ENCODE data around the gene SNX3. TPM values are rescaled to one million over a fixed set of nuclear protein-coding genes. Genes with fewer than 3 reads are reported as not detected.

The SNX3 gene
- total RNA-seq, 4 donors from 2014 or later = 96.5 to 155 (median 107) TPM

- Histone ChIP-seq H3K27me3 (peaks cover 47 to 100% (median 79%) of the 10 kb centered on the region in 4 donors), H3K4me3 (no peak overlapping the region), H3K9me3 (no peaks in the 10 kb centered on the region), H3K27ac (no peak overlapping the region), H3K4me1 (peaks cover 34 to 61% (median 48%) of the 10 kb centered on the region in 3 donors), H3K36me3 (no peaks in the 10 kb centered on the region)
- intact Hi-C loops (cut with DNase I) = no loop called here
- TF ChIP-seq CTCF (IDR thresholded peaks at IDR 0.05) (no peak), POLR2A (IDR thresholded peaks at IDR 0.05) (no peak)
- no peak for DNase-seq
- 3 to 4% methylated on average over 26 to 30 of the region's 41 CpGs for WGBS, 2 donors
Measured at GRCh38 chr6:108163644-108164542, 96.9 kb downstream of the SNX3 start.

GRCh38 chr6:108163267-108163643 lies 97.6 kb downstream of the SNX3 start:
- WGBS, 2 donors = 2 to 9% methylated on average over 4 to 6 of the region's 6 CpGs
- no peaks in the 10 kb centered on the region for H3K9me3 ChIP-seq
- peaks cover 28 to 54% (median 41%) of the 10 kb centered on the region in 3 donors for H3K4me1 ChIP-seq
- no peaks in the 10 kb centered on the region for H3K36me3 ChIP-seq
- H3K4me3 ChIP-seq = no peak overlapping the region
- TF ChIP-seq POLR2A (IDR thresholded peaks at IDR 0.05) (no peak), CTCF (IDR thresholded peaks at IDR 0.05) (peak in 2 of 6 experiments; percentile 12 to 34)
- peaks cover 41 to 100% (median 79%) of the 10 kb centered on the region in 4 donors for H3K27me3 ChIP-seq
- no peak overlapping the region for H3K27ac ChIP-seq
- intact Hi-C loops (cut with DNase I) = no loop called here
- no peak for DNase-seq

DNA sequence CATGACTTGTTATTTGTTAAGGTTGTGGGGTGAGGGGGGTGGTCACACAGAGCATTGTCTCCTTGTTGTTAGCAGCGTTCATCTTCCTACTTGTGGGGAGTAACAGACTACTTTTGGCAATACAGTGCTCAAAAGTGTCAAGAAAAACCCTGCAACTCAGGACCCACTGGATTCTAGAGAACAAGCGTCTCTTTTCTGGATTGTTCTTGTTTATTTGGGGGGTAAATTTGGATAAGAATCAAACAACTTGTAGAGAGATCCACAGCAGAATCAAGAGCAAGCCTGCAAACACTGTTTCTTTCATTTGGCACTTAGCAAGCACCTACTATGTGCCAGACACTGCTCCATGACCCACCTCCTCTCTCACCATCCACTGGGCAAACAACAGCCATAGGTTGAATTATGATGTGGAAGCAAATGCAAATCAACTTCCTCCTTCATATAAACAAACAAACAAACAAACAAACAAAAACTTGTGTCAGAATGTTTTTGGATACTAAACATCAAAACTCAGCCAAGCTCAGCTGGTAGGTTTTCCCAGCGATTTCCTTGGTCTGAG lies 99.0 kb downstream of the SNX3 start:
- intact Hi-C loops (cut with DNase I) = no loop called here
- 8 to 17% methylated on average over 3 of the region's 3 CpGs for WGBS, 2 donors
- DNase-seq = no peak
- no peak overlapping the region for H3K27ac ChIP-seq
- H3K27me3 ChIP-seq = peaks cover 44 to 100% (median 79%) of the 10 kb centered on the region in 4 donors
- H3K4me1 ChIP-seq = peaks cover 30 to 54% (median 47%) of the 10 kb centered on the region in 3 donors
- H3K4me3 ChIP-seq = no peak overlapping the region
- no peak for TF ChIP-seq POLR2A (IDR thresholded peaks at IDR 0.05)
- TF ChIP-seq CTCF (IDR thresholded peaks at IDR 0.05) = no peak
- no peaks in the 10 kb centered on the region for H3K9me3 ChIP-seq
- no peaks in the 10 kb centered on the region for H3K36me3 ChIP-seq

Small RNAs within 50 kb of the gene (small RNA-seq; reads per million reads assigned to genes)
- gene RNA5SP212 (0 to 0.15 (median 0) reads per million in 4 donors), gene RNU6-1144P (0 reads per million in 4 donors), gene Z98742.2 (0 reads per million in 4 donors)

Other genes with a start within 250 kb of the SNX3 start
- 10 to 100 TPM; 12.6 to 27.1 (median 14.7) TPM for gene OSTM1, start 186.3 kb downstream of the SNX3 start, total RNA-seq
- gene NR2E1, start 95.0 kb downstream of the SNX3 start, total RNA-seq = not detected
- 10 to 100 TPM in 1 of 4 donors, 1 to 10 TPM in 3; 2.8 to 10.5 (median 3.9) TPM for gene AFG1L, start 34.0 kb upstream of the SNX3 start, total RNA-seq

Measured in esophagus squamous epithelium (tissue), 5 donors.